Kidney capillary endothelial cell (primary cell): ENCODE results near the gene NBAS.

Source experiments
- DNase-seq: peaks from one replicate; pipeline ENCODE4 v3.0.0-alpha.2; 2018; ENCODE audit warnings: low spot score

The NBAS gene

GRCh38 chr2:15162620-15163019 is 398.5 kb downstream of the NBAS start:
- DNase-seq, result no peak

- no peak for DNase-seq
These were observed 400.7 kb downstream of the NBAS start for GRCh38 chr2:15160201-15160991.

- peak; percentile 59 for DNase-seq
These were observed 401.4 kb downstream of the NBAS start for GRCh38 chr2:15159751-15160177.

GRCh38 chr2:15159206-15159605 is 401.9 kb downstream of the NBAS start:
- no peak for DNase-seq

- DNase-seq, result no peak
These were observed 402.6 kb downstream of the NBAS start for GRCh38 chr2:15158532-15158931.

DNA sequence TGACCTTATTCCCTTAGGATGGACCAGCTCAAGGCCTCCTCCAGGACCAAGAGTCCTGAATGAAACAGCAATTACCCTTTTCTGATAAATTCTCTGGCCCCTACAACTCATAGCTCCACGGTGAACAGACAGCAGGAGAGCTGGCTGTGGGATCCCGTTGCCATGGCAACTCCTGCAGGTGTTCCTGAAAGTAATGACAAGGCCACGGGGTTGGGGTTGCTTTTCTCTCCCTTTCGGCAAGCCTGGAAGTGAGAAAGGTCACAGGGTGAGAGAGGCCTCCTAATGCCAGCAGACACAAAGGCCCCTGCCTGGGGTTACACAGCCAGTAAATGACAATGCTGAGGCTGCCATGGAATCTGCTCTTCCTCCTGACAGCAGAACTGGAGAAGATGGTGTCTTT is 403.0 kb downstream of the NBAS start:
- DNase-seq, result no peak

GRCh38 chr2:15155959-15156574 is 405.1 kb downstream of the NBAS start:
- DNase-seq, result no peak

- no peak for DNase-seq
These were observed 406.8 kb downstream of the NBAS start for GRCh38 chr2:15154297-15154696.

GRCh38 chr2:15152382-15152781 is 408.8 kb downstream of the NBAS start:
- no peak for DNase-seq

DNA sequence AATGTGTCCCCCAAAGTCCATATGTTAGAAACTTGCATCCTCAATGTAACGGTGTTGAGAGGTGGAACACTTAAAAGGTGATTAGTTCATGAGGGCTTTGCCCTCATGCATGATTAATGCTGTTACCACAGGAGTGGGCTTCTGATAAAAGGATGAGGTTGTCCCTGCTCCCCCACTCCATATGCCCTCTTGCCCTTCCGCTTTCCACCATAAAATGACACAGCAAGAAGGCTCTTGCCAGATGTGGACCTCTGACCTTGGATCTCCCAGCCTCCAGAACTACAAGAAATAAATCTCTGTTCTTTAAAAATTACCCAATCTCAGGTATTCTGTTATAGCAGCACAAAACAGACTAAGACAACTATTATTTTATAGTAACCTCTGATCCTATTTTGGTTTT is 412.1 kb downstream of the NBAS start:
- no peak for DNase-seq

GRCh38 chr2:15147591-15147990 is 413.5 kb downstream of the NBAS start:
- DNase-seq, result no peak

DNA sequence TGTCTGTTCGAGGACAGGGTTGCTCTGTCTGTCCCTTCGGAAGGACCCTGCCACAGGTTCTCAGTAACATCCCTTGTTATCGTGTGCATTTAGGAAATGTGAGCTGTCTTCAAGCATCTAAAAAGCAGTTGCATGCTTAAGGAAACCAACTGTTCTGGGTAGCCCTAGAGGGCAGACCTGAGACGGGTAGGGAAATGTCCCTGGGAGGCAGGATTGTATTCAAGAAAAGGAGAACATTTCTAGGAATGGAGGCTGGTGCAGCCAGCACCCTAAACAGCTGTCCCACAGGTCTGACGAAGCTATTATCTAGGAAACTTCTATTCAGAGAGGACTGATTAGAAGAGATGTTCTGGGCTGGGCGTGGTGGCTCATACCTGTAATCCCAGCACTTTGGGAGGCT is 414.2 kb downstream of the NBAS start:
- DNase-seq, result no peak

DNA sequence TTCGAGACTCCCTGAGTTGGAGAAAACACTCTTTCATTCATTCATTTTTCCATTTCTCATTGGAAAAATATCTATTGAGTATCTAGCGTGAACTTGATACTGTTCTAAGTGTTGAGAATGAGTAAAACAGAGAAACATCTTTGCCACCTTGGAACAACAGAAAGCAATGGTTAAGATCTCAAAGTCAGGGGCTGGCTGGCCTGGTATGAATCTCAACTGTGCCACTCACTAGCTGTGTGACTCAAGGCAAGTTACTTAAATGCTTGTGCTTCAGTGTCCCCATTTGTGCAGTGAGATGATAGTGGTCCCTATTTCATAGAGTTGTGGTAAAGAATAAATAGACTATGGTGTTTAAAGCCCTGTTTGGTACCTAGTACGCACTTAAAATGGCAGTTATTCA is 415.2 kb downstream of the NBAS start:
- DNase-seq, result no peak

DNA sequence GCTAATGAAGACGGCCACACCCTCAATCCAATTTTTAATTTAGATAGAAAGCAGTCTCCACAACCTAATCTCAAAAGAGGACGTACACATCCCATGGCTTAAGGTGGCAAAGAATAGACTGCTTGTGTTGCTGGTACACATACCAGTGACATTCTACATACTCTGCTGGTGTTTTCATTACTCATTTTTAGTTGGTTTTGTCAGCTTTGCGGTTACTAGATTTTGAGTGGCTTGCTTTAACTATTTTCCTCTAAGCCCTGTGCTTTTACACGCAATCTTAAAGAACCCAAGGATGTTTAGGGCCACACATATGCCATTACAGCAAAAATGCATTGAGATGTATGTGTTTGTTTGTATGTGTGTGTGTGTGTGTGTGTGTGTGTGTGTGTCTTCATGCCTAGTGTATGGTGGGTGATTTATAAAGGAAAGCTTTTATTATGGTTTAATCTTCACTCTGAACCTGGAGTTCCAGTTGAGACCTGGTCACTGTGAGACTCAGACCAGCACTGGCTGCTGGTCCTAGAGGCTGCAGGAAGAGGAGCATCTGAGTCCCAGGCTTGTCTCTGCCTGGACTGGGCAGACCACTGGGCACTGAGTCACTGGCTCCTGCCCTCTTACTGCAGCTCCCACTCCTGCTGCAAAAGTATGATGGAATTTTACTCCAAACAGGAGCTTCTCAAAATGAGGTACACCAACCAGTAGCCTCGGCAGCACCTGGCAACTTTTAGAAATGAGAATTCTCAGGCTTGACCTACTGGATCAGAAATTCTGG is 415.9 kb downstream of the NBAS start:
- no peak for DNase-seq

- DNase-seq, result peak; percentile 8
These were observed 419.0 kb downstream of the NBAS start for GRCh38 chr2:15142069-15142689.

DNA sequence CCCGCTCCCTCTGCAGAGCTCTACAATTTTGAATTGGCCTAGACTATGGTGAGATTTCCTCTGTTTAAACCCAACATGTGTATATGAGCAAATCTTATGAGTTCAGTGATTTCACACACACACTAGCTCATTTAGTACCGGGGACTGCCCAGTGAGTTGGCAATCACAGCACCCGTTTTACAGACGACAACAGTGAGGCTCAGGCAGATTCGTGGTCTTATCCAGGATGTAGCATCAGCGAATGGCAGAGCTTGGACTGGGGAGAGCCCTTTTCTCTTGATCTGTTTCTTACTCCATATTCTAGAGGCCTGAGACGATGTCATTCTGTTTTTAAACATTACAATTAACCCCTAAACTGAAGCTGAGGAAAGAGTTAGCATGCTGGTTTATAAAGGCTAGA is 419.9 kb downstream of the NBAS start:
- no peak for DNase-seq

DNA sequence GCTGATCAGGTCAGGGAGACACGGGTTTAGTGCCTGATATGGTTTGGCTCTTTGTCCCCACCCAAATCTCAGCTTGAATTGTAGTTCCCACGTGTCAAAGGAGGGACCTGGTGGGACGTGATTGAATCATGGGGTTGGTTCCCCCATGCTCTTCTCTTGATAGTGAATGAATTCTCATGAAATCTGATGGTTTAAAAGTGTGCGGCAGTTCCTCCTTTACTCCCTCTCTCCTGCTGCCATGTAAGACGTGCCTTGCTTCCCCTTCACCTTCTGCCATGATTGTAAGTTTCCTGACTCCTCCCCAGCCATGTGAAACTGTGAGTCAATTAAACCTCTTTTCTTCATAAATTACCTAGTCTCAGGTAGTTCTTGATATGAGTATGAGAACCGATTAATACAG is 424.5 kb downstream of the NBAS start:
- DNase-seq, result no peak

DNA sequence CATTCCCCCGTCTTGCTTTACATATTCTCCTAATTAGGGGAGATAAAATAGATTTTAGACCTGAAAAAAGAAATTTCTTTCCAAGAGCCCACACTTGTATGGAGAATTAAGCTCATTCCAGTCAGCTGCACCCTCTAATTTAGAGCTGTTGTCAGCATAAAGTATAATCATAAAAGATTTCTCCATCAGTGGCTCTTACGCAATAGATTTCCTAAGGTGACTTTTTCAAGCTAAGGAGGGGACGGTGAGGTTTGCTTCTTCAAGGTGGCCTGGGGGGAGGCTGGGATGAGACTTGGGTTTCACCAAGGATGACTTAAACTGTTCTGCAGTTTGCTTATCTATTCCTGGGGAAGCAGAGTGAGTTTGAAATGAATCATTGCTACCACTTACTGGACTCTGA is 426.2 kb downstream of the NBAS start:
- no peak for DNase-seq

- DNase-seq, result no peak
These were observed 427.7 kb downstream of the NBAS start for GRCh38 chr2:15133461-15133860.

- no peak for DNase-seq
These were observed 432.3 kb downstream of the NBAS start for GRCh38 chr2:15128846-15129245.

GRCh38 chr2:15127876-15128275 is 433.3 kb downstream of the NBAS start:
- DNase-seq, result no peak

DNA sequence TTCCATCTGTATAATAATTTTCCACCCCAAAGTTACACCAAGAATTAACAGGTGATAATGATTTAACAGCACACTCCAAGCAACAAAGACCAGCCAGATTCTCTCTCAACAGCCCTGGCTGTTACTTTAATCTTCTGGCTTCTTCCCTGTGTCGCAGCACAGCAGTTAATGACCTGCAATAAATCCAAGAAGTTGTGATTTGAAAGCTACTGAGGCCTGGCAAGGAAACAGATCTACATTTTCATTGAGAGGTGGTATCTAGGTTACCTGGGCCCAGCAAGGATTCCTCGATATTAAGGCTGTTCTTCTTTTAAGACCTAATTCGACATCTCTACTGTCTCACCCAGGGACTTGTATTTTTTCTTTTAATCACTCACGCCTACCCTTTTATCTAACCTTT is 433.8 kb downstream of the NBAS start:
- DNase-seq, result no peak

- no peak for DNase-seq
These were observed 434.8 kb downstream of the NBAS start for GRCh38 chr2:15126373-15126772.
